NCI-H748 (cell line): ENCODE data around the gene TM9SF1.
A peak's percentile ranks its signal among the peaks of the same experiment; 100 is the strongest.

Experiments
- DNase-seq: peaks from one replicate; lab custom pipeline; 2025; ENCODE audit not compliant: unreplicated experiment; lab: John Stamatoyannopoulos, UW

TM9SF1 gene

DNA sequence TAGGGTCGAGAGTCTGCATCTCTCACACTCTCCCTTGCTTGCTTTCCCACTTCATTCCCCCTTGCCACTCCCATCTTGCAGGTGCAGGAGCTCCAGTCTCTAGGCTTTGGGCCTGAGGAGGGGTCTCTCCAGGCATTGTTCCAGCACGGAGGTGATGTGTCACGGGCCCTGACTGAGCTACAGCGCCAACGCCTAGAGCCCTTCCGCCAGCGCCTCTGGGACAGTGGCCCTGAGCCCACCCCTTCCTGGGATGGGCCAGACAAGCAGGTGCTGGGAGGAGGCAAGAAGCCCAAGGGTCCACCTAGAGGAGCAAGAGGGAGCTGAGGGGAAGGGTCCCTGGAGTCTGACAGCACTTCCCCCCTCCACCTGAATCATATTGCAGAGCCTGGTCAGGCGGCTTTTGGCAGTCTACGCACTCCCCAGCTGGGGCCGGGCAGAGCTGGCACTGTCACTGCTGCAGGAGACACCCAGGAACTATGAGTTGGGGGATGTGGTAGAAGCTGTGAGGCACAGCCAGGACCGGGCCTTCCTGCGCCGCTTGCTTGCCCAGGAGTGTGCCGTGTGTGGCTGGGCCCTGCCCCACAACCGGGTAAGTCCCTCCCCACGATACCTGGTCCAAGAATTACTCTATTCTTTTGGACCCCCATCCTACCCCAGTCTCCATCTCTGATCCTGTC is 43.7 kb downstream of the TM9SF1 start:
- no peak for DNase-seq

DNA sequence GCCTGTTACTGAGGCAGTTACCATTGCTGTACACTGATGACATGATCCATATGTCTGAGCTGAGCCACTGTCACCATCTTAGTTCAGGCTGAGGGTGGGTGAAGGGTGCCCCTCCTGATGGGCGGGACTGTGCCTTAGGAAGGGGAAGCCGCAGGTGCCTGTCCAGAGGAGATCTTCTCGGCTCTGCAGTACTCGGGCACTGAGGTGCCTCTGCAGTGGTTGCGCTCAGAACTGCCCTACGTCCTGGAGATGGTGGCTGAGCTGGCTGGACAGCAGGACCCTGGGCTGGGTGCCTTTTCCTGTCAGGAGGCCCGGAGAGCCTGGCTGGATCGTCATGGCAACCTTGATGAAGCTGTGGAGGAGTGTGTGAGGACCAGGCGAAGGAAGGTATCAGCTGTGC is 44.2 kb downstream of the TM9SF1 start:
- no peak for DNase-seq

GRCh38 chr14:24150567-24150966 is 44.7 kb downstream of the TM9SF1 start:
- DNase-seq = no peak

- no peak for DNase-seq
Measured at GRCh38 chr14:24150061-24150460, 45.2 kb downstream of the TM9SF1 start.

- no peak for DNase-seq
Measured at GRCh38 chr14:24149302-24149969, 45.8 kb downstream of the TM9SF1 start.

DNA sequence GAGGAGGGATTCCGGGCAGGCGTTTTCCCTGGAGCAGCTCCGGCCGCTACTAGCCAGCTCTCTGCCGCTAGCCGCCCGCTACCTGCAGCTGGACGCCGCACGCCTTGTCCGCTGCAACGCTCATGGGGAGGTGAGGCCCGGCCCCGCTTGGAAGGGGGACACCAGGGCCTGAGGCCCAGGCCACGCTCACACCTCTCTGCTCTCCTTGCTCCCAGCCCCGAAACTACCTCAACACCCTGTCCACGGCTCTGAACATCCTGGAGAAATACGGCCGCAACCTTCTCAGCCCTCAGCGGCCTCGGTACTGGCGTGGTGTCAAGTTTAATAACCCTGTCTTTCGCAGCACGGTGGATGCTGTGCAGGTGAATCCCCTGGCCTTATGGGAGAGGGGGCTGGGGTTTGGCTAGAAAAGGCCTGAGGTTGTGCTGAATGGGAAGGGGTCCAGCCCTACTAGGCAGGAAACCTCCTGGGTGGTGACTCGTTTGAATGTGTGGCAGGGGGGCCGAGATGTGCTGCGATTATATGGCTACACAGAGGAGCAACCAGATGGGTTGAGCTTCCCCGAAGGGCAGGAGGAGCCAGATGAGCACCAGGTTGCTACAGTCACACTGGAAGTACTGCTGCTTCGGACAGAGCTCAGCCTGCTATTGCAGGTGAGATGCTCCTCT is 47.3 kb downstream of the TM9SF1 start:
- no peak for DNase-seq

- peak; percentile 98 for DNase-seq
Measured at GRCh38 chr14:24146978-24147760, 48.1 kb downstream of the TM9SF1 start, which contains the start of gene RNF31. Gene RNF31 (plus strand): TSS chr14:24147498. CDS start chr14:24147699, 201 bp downstream.

- peak; percentile 98 for DNase-seq
Measured at GRCh38 chr14:24146453-24146977, 48.7 kb downstream of the TM9SF1 start, which contains the start of gene PSME2. Gene PSME2 (minus strand): TSS chr14:24146610. CDS start chr14:24146581, 29 bp downstream.

DNA sequence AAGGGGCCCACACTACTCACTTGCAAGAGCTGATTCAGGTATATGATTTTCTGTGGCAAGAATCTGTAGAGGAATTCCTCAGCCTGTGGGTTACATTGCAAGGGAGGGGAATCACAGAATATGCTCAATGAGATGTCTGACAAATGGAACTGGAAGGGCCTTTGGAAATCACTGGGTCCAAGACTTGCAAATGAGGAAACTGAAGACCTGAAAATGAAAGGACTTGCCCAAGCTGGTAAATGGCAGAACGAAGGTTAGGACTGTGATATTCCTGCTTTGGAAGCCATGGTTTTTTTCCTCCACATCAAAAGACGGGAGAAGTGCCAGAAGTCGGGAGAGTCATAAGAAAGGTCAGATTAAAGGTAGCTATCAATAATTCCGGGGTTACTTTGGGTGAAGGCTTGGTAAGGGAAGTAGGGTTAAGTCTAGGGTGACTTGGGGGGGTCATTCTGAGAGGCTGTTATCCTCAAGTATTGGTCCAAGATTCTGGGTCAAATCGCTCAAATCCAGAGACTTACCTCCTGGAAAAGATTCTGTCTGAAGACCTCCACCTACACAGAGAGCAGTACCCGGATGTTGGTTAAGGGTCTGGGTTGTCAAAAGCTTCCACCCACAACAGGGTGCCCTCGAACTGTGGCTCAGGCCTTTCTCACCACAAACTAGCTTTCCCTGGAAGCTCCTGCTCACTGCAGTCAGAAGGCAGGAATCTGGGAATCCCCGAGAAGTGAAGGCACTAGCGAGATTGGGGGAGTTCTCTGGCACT is 49.4 kb downstream of the TM9SF1 start:
- DNase-seq = peak; percentile 63

DNA sequence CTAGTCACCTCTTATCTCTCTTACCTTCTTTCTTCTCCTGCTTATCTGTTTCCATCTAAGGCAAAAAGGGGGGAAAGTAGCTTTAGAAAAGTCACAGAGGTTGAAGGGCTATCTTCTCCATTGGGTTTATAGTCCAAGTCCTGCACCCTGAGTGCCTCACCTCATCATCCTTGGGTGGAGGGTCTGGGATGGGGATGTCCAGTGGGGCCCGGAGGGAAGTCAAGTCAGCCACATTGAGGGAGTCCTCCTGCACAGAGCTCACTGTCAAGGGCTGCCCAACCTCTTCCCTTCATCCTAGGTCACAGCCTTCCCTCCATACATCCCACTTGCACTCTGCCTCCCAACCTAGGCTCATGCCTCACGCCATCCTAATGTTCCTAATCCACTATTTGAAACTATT is 50.0 kb downstream of the TM9SF1 start:
- DNase-seq = no peak

DNA sequence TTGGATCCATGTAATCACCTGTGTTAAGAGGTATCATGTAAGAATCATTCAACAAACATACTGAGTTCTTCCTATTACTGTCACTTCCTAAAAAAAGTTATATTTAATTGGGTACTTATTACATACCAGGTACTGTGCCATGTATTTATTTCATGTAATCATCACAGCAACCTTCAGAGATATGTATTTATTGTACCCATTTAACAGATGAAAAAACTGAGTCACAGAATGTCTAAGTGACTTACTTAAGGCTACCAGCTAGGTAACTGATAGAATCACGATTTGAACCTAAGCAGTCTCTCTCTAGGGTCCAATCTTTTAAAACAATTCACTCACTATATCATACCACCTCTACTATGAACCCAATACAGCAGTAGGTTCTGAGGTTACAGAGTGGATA is 50.8 kb downstream of the TM9SF1 start:
- DNase-seq = no peak

- DNase-seq = no peak
Measured at GRCh38 chr14:24143511-24143910, 51.7 kb downstream of the TM9SF1 start.

- peak; percentile 100 for DNase-seq
Measured at GRCh38 chr14:24141097-24141880, 54.0 kb downstream of the TM9SF1 start, which contains the start of gene EMC9. Gene EMC9 (minus strand): TSS chr14:24141591. CDS start chr14:24141304, 287 bp downstream.

DNA sequence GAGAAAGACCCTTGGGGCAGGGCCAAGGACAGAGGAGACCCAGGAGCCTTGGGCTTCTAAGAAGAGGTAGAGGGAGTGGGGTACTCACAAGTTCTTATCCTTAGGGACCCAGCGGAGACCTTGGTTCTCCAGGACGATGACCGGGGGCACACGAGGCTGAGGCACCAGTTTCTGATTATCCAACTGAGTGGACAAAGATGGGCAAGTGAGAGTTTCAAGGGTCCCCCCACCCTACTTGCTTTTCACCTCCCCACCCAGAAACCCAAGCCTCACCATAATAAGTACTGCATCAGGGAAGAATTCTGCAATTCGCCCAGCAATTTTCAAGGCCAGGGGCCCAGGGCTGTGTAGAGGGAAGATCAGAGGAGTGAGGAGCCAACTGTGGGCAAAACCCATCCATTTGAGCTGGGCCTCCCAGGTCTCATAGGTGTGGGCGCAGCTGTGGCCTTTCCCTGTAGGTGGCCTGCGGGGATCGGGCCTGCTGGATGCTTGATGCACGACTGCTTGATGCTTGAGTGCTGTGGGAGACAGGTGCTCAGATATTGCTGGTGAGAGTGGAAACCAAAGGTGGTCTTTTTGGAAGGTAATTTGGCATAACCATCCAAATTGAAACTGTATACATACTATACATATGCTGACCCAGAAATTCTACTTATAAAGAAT is 55.8 kb downstream of the TM9SF1 start:
- DNase-seq = no peak
